Memory B cell (primary cell): Measurements from ENCODE around the gene PRELID2.

Experiments
- ATAC-seq: fragments of 150-1000 bp; cut with Tn5 transposase; 2 replicates; pipeline ENCODE4 v1.10.0; 2021; ENCODE audit warnings: low read depth, mild to moderate bottlenecking, moderate library complexity
- DNase-seq, 2 donors: peaks; one replicate each; pipeline ENCODE4 v3.0.0; 2022; ENCODE audit warnings: low spot score in 2 of 2
- H3K27ac Mint-ChIP-seq: one replicate; pipeline ENCODE4 v1.8.0; 2022; ENCODE audit warnings: mild to moderate bottlenecking, moderate library complexity, mixed read lengths
- H3K27me3 Mint-ChIP-seq: one replicate; pipeline ENCODE4 v1.8.0; 2022; ENCODE audit warnings: mixed read lengths
- H3K36me3 Mint-ChIP-seq: one replicate; pipeline ENCODE4 v1.8.0; 2022; ENCODE audit warnings: mild to moderate bottlenecking, mixed read lengths
- H3K4me1 Mint-ChIP-seq: one replicate; pipeline ENCODE4 v1.8.0; 2022; ENCODE audit warnings: mixed read lengths
- H3K4me3 Mint-ChIP-seq: one replicate; pipeline ENCODE4 v1.8.0; 2022; ENCODE audit warnings: mild to moderate bottlenecking, moderate library complexity, mixed read lengths
- H3K9me3 Mint-ChIP-seq: one replicate; pipeline ENCODE4 v1.8.0; 2022; ENCODE audit warnings: mixed read lengths

PRELID2 gene

GRCh38 chr5:145723516-145723915 lies 111.6 kb downstream of the PRELID2 start:
- Mint-ChIP-seq H3K4me1 (no peaks in the 10 kb centered on the region), H3K9me3 (peaks cover 3% of the 10 kb centered on the region), H3K36me3 (peaks cover 2% of the 10 kb centered on the region), H3K4me3 (no peak overlapping the region), H3K27ac (no peak overlapping the region), H3K27me3 (no peaks in the 10 kb centered on the region)
- DNase-seq (no peak), ATAC-seq (no peak)

DNA sequence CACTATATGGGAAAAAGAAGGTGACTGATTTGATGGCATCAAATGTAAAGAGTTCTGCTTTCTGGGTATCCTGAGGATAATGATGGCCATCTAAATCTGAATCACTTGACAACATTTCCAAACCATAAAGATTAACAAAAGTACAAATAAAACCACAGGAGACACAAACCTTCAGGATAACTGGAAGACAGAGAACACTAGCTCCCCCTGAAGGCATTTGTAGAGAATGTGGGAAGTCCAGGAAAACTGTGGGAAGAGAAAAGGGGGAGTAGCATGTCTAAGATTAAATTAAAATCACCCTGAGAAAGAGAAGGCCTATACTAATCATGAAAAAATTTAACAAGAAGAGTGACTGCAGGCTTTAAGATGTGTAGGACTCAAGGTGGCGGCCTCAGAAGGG lies 116.2 kb downstream of the PRELID2 start:
- ATAC-seq = no peak
- no peaks in the 10 kb centered on the region for H3K36me3 Mint-ChIP-seq
- peaks cover 1% of the 10 kb centered on the region for H3K9me3 Mint-ChIP-seq
- DNase-seq = no peak
- no peaks in the 10 kb centered on the region for H3K4me1 Mint-ChIP-seq
- no peak overlapping the region for H3K4me3 Mint-ChIP-seq
- H3K27ac Mint-ChIP-seq = no peak overlapping the region
- no peaks in the 10 kb centered on the region for H3K27me3 Mint-ChIP-seq

GRCh38 chr5:145715412-145715811 lies 119.7 kb downstream of the PRELID2 start:
- no peaks in the 10 kb centered on the region for H3K4me1 Mint-ChIP-seq
- no peaks in the 10 kb centered on the region for H3K36me3 Mint-ChIP-seq
- DNase-seq (no peak), ATAC-seq (no peak)
- peaks cover 1% of the 10 kb centered on the region for H3K9me3 Mint-ChIP-seq
- no peak overlapping the region for H3K4me3 Mint-ChIP-seq
- no peaks in the 10 kb centered on the region for H3K27me3 Mint-ChIP-seq
- H3K27ac Mint-ChIP-seq = no peak overlapping the region

- DNase-seq (no peak), ATAC-seq (no peak)
- Mint-ChIP-seq H3K27me3 (no peaks in the 10 kb centered on the region), H3K9me3 (no peaks in the 10 kb centered on the region), H3K36me3 (no peaks in the 10 kb centered on the region), H3K4me3 (no peak overlapping the region), H3K27ac (no peak overlapping the region), H3K4me1 (no peaks in the 10 kb centered on the region)
Observed at GRCh38 chr5:145712245-145712644, 122.9 kb downstream of the PRELID2 start.

DNA sequence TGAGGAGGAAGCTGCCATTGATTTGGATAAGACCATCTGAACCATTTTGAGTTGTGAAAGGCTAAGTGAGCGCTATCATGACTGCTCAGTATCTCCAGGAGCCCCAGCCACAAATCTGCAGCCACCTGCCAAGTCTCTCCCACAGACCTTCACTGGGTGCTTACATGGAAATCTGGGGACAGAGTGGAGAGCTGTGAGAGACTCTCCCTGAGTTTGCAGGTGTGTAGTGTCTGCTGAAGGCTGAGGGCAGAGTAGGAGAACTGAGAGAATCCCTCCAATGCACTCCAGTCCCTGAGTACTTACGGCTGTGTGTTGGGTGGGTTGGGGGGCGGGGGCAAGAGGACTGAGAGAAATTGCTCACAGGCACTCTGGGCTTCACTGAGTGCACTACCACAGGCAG lies 123.7 kb downstream of the PRELID2 start:
- H3K4me1 Mint-ChIP-seq = no peaks in the 10 kb centered on the region
- no peaks in the 10 kb centered on the region for H3K9me3 Mint-ChIP-seq
- no peaks in the 10 kb centered on the region for H3K36me3 Mint-ChIP-seq
- H3K27ac Mint-ChIP-seq = no peak overlapping the region
- DNase-seq (no peak), ATAC-seq (no peak)
- no peak overlapping the region for H3K4me3 Mint-ChIP-seq
- no peaks in the 10 kb centered on the region for H3K27me3 Mint-ChIP-seq
